ENCODE measurements around the gene CCDC9B.

The CCDC9B gene

DNA sequence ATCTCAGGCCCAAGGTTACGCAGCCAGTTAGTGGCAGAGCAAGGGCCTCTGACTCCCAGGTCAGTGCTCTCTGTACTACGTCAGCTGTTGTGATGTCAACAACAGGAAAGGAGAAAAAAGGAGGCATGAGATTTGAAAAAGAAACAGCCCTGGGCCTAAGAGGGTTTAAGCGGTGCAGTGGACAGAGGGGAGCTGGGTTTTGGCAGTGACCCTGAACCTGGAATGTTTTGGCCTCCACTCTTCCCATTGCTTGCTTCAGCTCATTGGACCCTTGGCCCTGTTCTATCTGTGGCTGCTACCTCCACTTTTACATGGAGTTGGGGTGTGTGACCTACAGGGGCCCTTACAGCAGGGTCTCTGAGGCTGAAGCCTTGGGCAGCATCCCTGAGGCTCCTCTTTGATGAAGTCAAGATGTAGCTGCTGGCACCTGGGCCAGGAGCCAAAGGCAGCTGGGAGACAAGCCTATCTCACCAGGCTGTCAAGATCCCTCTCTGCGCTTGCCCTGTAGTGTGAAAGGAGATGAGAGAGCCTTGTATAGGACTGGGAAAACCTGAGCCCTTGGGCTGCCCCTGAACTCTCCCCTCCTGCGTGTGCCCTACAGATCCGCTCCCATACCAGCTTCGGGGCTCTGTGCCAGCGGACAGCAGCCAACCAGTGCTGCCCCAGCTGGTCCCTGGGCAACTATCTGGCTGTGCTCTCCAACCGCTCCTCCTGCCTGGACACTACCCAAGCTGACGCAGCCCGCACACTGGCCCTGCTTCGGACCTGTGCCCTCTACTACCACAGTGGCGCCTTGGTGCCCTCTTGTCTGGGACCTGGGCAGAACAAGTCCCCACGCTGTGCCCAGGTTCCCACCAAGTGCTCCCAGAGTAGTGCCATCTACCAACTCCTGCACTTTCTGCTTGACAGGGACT is 26.0 kb upstream of the CCDC9B start:
- FAIRE-seq (no peak), DNase-seq (ENCODE audit: extremely low spot score, insufficient read length, low read depth) (no peak)

DNA sequence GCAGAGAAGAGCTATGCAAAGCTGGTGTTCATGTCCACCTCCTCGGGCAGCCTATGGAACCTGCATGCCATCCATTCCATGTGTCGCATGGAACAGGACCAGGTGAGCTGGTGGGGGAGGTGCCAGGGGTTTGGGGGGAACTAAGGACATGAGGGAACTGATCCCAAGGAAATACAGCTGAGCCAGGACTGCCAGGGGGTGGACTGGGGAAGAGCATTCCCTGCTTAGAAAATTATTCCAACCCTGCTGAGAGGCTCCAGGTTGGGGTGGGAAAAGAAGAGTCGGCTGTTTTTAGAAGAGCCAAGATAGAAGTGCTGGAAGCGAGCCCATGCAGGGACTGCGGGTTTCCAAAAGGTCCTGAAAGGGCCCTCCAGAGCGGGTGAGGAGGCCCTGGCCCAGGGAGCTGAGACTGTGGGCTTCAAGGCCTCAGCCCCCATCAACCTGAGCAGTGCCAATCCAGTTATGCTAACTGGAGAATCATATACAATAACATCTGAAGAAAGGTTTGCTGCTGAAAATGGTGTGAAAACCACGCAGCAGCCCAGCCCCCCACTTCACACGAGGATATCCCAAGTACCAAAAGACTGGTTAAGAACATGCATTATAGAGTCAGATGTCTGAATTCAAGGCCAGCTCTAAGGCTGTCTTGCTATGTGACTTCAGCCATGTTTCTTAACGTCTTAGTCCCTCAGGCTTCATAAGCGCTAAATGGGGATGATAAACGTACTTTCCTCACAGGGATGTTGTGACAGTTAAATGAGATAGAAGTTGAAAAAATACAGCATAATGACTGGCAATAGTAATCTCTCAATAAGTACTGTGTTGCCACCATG is 25.1 kb upstream of the CCDC9B start:
- FAIRE-seq = no peak
- no peak for DNase-seq (ENCODE audit: extremely low spot score, insufficient read length, low read depth)

DNA sequence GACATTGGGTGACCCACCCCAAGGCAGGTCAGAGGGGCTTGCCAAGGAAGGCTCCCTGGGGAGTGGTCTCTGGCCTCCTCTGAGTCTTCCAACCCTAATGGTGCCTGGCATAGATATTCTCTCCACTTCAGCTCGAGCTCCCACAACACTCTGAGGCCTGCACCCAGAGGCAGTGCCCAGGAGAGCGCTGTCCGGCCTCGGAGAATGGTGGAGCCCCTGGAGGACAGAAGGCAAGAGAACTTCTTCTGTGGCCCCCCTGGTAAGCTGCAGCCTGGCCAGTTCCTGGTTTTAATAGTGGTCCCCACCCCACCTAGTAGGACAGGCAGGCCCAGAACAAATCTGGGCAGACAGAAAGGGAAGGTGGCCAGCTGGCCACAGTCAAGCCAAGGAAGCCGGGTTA is 24.3 kb upstream of the CCDC9B start:
- no peak for DNase-seq (ENCODE audit: extremely low spot score, insufficient read length, low read depth)
- FAIRE-seq = no peak

DNA sequence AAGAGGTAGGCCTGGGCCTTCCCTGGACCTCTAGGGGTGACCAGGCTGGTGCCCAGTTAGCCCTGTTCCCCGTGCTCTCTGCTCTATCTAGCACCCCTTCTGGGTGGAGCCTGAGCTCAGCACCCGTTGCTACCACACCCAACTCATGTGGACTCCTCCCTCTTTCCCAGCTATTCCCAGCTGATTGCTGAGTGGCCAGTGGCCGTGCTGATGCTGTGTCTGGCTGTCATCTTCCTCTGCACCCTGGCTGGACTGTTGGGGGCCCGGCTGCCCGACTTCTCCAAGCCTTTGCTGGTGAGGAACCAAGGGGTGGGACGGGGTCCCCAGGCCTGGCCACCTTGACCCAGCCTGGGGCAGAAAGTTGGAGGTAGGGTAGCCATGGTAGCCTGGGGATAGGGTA is 23.5 kb upstream of the CCDC9B start:
- FAIRE-seq (no peak), DNase-seq (ENCODE audit: extremely low spot score, insufficient read length, low read depth) (no peak)

DNA sequence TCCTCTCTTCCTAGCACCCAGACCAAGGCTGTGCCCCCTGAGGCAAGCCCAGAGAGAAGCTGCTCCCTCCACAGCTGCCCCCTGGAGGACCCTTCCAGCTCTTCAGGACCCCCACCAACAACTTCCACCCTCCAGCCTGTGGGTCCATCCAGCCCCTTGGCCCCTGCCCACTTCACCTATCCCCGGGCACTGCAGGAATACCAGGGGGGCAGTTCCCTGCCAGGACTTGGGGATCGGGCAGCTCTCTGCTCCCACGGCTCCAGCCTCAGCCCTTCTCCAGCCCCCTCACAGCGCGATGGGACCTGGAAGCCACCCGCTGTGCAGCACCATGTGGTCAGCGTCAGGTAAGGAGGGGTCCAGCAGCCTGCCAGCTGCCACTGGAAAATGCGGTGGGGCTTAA is 22.9 kb upstream of the CCDC9B start:
- no peak for FAIRE-seq
- DNase-seq (ENCODE audit: extremely low spot score, insufficient read length, low read depth) = no peak

DNA sequence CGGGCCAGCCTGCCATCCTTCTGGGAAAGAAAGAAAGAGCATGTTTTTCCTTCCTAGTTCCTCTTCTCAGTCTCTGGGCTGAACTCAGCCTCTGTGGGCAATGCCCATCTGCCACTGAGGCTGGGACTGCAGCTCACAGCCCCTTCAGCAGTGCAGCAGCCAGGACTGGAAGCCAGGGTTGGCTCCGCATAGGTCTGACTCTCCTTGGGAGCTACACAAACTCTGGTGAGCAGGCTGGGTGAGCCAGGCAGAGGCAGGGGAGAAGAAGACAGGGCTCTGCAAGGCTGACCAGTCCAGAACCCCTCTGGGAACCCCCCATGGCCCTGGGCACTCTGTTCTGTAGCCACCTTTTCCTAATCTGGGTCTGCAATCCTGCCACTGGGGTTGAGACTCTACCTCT is 20.9 kb upstream of the CCDC9B start:
- FAIRE-seq (no peak), DNase-seq (ENCODE audit: extremely low spot score, insufficient read length, low read depth) (no peak)

DNA sequence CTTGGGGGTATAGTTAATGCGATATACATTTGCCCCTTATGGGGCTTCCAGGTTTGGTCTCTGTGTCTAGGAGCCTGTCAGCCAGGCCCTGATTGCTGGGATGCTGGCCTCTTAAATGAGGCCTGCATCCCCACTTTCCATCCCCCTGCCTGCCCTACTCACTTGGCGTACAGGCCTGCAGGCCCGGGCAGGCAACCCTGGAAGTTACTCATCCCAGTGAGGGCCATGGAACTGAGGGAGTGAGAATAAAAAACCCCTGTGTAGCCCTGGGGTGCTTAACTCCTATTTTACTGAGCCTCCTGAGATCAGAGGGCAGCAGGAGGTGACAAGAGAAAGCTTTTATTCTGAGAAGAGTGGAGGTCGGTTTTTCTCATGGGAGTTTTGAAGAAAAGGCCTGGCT is 19.3 kb upstream of the CCDC9B start:
- FAIRE-seq (no peak), DNase-seq (ENCODE audit: extremely low spot score, insufficient read length, low read depth) (no peak)

DNA sequence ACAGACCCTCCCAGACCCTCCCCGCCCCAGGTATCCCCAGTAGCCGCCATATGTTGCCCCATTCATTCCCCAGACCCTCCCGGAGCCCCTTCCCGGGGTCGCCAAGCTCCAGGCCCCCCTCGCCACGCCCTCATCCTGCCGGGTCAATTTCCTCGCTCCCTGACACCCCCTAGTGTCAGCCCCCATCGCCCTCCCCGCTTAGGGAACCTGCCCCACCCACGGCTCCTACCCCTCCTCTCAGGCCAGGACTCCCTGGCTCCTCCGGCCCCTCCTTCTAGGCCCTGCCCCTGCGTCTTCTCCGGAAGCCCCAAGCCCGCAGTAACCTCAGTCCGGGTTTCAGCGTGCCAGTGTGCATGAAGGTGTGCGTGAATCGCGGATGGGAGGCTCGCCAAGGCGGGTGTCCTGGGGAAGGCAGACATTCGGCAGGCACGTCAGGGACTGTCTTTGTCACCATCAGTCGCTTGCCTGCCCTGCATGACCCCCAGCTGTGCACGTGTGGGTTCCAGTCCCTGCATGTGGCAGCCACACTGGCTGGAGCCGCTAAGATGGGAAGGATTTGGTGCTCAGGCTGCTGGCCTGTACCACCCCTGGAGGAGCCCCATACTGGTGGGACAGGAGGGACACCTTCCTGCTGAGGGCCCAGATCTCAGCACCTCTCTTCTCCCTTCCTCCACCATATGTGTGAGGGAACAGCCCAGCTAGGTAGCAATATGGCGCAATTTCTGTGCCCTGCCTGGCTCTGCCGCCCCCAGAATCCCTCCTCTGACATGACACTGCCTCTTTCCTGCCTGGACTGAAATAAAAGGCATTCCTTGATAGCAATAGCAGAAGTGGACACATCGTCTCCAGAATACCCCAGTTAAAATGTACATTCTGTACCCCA is 18.0 kb upstream of the CCDC9B start:
- FAIRE-seq (no peak), DNase-seq (ENCODE audit: extremely low spot score, insufficient read length, low read depth) (no peak)

DNA sequence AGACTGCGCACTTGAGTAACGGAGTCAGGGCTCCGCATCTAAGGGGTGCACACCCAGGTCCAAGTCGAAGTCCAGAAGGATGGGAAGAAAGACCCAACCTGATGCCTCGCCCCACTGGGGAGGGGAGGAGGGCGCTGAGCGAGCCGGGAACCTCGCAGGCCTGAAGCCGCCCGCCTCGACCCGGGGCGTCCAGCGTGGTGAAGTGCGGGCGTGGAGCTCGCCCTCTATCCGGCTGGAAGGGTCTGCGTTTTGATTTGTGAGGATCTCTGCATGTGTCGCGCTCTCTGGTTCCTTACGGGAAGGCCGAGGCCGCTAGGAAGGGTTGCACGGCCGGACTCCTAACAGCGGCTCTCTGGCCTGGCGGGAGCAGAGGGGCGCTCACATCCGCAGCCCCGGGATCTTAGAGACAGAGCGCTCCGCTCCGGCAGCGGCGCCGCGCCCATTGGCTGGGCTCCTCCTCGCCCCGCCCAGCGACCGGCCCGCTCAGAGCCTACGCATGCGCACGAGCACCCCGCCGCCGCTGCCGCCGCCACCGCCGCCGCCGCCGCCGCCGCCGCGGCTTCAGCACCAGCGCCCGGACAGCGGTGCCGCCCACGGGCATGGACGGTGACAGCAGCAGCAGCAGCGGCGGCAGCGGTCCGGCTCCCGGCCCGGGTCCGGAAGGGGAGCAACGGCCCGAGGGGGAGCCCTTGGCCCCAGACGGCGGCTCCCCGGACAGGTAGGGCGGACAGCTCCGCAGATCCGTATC is 17.2 kb upstream of the CCDC9B start, which contains the start of gene DISP2:
Gene DISP2, plus strand, starts transcription at position 497 of the 748 bp plus-strand sequence. Its CDS starts 103 bp downstream, at position 600.
- peak; percentile 98 for DNase-seq (ENCODE audit: extremely low spot score, insufficient read length, low read depth)
- peak; percentile 74 for FAIRE-seq

DNA sequence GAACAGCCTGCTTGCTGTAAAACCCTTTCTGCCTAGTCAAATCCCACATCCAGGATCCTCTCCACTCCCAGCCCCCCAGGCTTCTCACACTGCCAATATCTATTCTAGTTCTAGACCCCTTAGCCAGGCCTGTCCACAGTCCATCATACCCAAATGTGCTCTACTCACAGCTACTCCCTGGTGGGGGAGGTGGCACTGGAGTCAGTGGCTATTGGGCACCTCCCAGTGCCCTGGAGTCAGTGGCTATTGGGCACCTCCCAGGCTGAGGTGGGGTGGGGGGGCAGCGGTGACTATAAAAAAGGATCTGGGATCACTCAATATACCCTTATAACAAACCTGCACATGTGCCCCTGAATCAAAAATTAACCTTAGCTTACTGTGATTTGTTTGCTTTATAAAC is 16.5 kb upstream of the CCDC9B start:
- FAIRE-seq = no peak
- DNase-seq (ENCODE audit: extremely low spot score, insufficient read length, low read depth) = no peak

DNA sequence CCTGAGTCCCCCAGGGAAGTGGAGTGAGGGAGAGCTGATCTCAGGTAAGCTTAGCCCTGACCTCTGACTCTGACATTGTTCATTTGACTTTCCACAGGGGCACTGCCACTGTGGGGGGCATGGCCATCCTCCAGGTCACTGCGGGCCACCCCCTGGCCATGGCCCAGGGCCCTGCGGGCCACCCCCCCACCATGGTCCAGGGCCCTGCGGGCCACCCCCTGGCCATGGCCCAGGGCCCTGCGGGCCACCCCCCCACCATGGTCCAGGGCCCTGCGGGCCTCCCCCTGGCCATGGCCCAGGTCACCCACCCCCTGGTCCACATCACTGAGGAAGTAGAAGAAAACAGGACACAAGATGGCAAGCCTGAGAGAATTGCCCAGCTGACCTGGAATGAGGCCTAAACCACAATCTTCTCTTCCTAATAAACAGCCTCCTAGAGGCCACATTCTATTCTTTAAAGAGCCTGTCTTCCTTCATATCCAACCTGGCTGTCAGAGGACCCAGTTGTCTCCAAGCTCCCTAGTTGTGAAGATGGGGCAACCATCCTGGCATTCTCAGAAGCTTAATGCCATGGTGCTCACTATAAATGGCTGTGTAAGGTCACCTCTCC is 15.3 kb upstream of the CCDC9B start:
- no peak for DNase-seq (ENCODE audit: extremely low spot score, insufficient read length, low read depth)
- FAIRE-seq = no peak

DNA sequence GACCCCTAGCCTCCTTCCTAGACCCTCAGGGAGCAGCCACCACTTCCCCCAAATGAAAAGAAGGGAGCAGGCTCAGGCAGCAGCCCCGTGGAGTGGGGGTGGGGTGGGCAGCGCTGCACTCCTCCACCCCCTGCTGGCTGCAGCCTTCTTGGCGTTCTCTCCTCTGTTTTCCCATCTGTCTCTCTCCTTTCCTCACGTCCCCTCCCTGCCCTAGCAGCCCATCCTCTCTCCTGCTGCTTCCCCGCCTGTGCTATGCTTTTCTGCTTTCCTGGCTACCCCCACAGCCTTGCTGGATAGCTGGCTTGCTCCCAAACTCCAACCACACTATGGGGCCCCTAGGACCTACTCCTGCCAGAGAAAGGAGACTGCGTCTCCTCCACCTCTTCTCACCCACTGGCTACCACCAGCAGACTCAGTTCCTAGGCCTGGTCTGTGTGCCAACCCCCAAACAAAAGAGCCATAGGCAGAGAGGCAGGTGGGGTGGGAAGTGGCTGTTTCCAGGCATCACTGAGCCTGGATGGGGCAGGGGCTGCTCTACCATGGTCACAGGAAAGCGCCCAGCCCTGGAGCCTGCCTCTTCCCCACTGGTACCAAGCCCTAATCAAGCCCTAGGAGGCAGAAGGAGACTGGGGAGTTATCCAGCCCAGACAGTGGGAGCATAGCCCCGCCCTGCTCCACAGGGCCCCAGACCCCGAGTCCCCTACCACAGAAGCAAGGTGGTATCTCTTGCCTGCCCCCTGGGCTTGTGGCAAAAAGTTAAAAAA is 13.9 kb upstream of the CCDC9B start:
- no peak for FAIRE-seq

DNA sequence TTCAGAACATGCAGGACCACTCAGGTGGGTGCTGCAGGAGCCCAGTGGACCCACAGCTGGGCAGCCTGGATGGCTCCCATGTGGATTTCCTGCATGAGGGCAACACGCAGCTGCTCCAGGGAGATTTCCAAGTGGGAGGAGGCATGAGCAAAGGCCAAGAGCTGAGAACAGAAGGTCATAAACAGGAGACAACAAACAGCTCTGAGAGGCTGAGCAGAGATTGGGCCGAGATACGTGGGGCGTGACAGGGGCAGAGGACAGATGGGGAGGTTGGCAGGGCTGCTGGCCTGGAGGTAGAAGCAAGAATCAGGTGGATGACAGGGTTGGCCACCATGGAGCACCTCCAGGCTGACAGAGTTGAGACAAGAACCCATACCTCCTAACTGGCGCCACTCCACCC is 13.0 kb upstream of the CCDC9B start:
- DNase-seq (ENCODE audit: extremely low spot score, insufficient read length, low read depth) = no peak
- FAIRE-seq = no peak

More for the DNA sequence above, 13.9 kb upstream of the CCDC9B start:
- DNase-seq (ENCODE audit: extremely low spot score, insufficient read length, low read depth) = no peak

DNA sequence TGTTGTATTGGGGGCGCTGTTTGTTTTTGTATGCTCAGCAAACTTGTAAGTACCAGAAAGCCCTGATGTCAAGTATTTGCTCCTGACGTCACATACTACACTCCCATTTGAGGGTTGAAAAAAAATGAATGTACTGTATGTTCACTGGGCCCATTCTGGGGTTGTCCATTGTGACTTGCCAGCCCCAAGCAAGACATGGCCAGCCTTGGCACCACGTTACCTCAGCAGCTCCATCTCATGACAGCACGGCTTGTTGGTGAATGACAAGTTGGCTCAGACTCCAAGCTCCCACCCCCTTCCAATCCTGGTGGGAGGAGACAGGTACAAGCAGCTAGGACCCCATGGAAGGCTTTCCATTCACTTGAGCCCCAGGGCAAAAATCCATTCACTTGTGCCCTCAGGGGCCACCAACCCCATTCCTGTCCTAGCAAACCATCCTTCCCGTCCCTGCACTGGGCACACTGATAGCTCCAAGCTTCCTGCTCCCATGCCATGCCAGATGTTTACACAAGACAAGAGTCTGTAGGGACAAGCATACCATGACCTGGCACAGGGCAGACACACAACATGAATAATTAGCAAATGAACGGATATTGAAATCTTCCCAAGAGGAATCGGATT is 11.7 kb upstream of the CCDC9B start:
- FAIRE-seq (no peak), DNase-seq (ENCODE audit: extremely low spot score, insufficient read length, low read depth) (no peak)

DNA sequence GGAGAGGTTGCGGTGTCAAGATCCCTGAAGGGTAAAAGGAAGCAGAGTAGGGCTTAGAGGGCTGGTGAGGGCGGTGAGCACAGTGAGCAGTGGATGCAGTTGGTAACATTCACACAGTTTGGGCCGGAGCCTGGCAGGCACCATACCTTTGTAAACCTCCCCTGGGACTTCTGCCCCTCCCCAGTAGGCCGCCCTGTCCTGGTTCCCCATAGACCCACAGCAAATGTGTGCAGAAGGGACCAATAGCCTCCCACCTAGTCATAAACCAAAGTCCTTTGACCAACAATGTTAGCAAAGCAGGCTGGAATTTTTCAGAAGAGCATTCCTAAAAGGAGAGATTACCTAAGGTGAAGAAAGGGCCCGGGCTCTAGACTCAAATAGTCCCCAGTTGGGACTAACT is 8.4 kb upstream of the CCDC9B start:
- DNase-seq (ENCODE audit: extremely low spot score, insufficient read length, low read depth) = no peak
- FAIRE-seq = no peak

DNA sequence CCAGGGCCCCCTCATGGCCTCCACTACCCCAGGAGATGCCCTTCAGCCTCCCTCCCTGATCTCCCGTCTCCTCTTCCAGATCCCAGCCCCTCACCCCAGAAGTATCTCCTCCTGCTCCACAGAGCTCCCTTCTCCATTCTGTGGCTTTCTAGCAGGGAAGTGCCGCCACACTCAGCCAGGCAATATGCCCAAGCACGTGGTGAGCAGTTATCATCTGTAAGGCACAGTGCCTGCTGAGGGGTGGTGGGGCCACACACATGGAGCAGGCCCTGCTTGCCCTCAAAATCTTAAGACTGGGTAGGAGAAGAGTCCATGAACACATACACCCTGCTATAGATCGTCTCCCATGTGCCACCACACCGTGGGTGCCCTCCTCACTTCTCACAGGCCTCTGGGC is 7.7 kb upstream of the CCDC9B start:
- FAIRE-seq (no peak), DNase-seq (ENCODE audit: extremely low spot score, insufficient read length, low read depth) (no peak)

DNA sequence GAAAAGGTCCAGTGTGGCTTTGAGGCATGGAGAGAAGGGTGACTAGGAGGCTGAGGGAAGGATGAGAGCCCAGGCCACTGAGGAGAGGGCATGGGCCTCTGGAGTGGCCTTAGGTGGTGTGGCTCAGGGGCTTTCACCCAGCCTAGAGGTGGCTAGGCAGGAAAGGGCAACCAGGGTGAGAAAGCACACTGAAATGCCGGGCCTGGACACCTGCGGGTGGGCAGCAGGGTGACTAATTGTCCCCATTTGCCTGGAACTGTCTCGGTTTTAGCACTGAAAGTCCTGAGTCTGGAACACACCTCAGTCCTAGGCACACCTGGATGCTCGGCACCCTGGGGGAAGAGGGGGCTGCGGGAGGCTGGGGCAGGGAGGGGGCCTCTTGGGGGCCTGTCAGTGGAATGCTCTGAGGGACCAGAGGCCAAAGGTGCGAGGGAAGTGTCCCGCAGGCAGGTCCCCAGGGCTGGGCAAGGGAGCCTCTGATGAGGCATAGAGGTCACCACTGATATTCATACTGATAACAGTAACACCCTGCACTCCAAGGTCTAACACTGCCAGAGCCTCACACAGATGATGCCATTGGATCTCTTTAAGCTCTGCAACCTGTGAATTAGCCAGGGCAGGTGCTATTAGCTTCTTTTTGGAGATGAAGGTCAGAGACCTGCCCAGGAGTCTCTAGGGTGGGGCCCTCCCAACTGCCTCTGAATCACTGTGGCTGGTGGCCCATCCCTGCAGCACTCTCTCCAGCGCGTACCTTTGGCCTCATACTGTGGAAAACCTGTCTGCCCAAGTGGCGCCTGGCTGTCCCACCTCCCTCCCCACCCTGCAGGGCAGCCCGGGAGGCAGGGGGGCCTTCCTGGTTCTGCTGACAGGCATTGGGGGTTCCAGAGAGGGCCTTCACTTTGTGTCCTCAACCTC is 7.1 kb upstream of the CCDC9B start:
- no peak for FAIRE-seq
- no peak for DNase-seq (ENCODE audit: extremely low spot score, insufficient read length, low read depth)
